A549 (cell line): ENCODE measurements around the gene NAT16.

ENCODE experiments used
- CEBPB ChIP-seq, 2 experiments: fragments of >200 bp in 1 of 2; sonication (Bioruptor Twin) in 1 of 2; formaldehyde crosslinking in 1 of 2; IDR thresholded peaks; 2 replicates each; pipeline ENCODE4 v1.6.1; 2012 to 2016
- CTCF ChIP-seq: fragments of >200 bp; sonication (Bioruptor Twin); formaldehyde crosslinking; IDR thresholded peaks from 3 replicates; pipeline ENCODE4 v1.5.1; 2016
- EP300 ChIP-seq, 2 experiments: fragments of >200 bp; sonication (Bioruptor Twin); formaldehyde crosslinking; IDR thresholded peaks; 2 replicates in 1 of 2; 3 replicates in 1 of 2; pipeline ENCODE4 v1.6.1; 2016 to 2017
- JUNB ChIP-seq: fragments of >200 bp; sonication (Bioruptor Twin); formaldehyde crosslinking; IDR thresholded peaks from 2 replicates; pipeline ENCODE4 v1.6.1; 2016
- MAX ChIP-seq: IDR thresholded peaks from 2 replicates; pipeline ENCODE4 v1.6.1; 2012
- POLR2A ChIP-seq: IDR thresholded peaks from 2 replicates; pipeline ENCODE4 v1.6.1; 2012; ENCODE audit warnings: mild to moderate bottlenecking, low read length
- SMC3 ChIP-seq: fragments of >200 bp; sonication (Bioruptor Twin); formaldehyde crosslinking; IDR thresholded peaks from 3 replicates; pipeline ENCODE4 v1.6.1; 2018; ENCODE audit warnings: inconsistent platforms
- USF2 ChIP-seq: fragments of 450-650 bp; IDR thresholded peaks from 2 replicates; pipeline ENCODE4 v1.6.1; 2014; ENCODE audit warnings: antibody characterized with exemption

GRCh38 chr7:101198476-101198875, 18.4 kb upstream of the NAT16 start:
- TF ChIP-seq JUNB (no peak), CTCF (no peak), EP300 (IDR thresholded peaks at IDR 0.05) (no peak), SMC3 (no peak), USF2 (no peak), CEBPB (IDR thresholded peaks at IDR 0.05) (no peak), POLR2A (no peak), MAX (no peak)
